Epithelial cell of esophagus (primary cell): ENCODE measurements around the gene GIMAP6.

Source experiments
- DNase-seq: peaks from one replicate; pipeline ENCODE4 v3.0.0; 2010; ENCODE audit warnings: low read depth
- H3K4me3 ChIP-seq: 2 replicates; pipeline ENCODE4 v1.5.1; 2011; ENCODE audit warnings: mild to moderate bottlenecking, low read length, control low read depth
- CTCF ChIP-seq: IDR thresholded peaks from 2 replicates; pipeline ENCODE4 v1.5.1; 2011; ENCODE audit warnings: low read depth, mild to moderate bottlenecking, low read length, control low read depth, inconsistent platforms; ENCODE audit not compliant: insufficient read depth; ENCODE audit errors: missing control alignments

The GIMAP6 gene

GRCh38 chr7:150656047-150656446 lies 23.9 kb upstream of the GIMAP6 start:
- DNase-seq = no peak
- TF ChIP-seq CTCF = no peak
- H3K4me3 ChIP-seq = no peak overlapping the region

- H3K4me3 ChIP-seq = no peak overlapping the region
- no peak for TF ChIP-seq CTCF
- DNase-seq = no peak
These were observed 22.5 kb upstream of the GIMAP6 start for GRCh38 chr7:150654692-150655091.

- no peak for TF ChIP-seq CTCF
- no peak overlapping the region for H3K4me3 ChIP-seq
These were observed 16.8 kb upstream of the GIMAP6 start for GRCh38 chr7:150649080-150649385.

GRCh38 chr7:150648353-150649079 lies 16.3 kb upstream of the GIMAP6 start:
- no peak for TF ChIP-seq CTCF
- no peak for DNase-seq
- H3K4me3 ChIP-seq = no peak overlapping the region

More at GRCh38 chr7:150649080-150649385, 16.8 kb upstream of the GIMAP6 start:
- DNase-seq = no peak

GRCh38 chr7:150645259-150646020 lies 13.3 kb upstream of the GIMAP6 start:
- H3K4me3 ChIP-seq = no peak overlapping the region
- no peak for TF ChIP-seq CTCF
- no peak for DNase-seq

- DNase-seq = no peak
- no peak for TF ChIP-seq CTCF
- no peak overlapping the region for H3K4me3 ChIP-seq
These were observed 10.7 kb upstream of the GIMAP6 start for GRCh38 chr7:150642926-150643325.
